ENCODE data around the gene LRP10.

DNA sequence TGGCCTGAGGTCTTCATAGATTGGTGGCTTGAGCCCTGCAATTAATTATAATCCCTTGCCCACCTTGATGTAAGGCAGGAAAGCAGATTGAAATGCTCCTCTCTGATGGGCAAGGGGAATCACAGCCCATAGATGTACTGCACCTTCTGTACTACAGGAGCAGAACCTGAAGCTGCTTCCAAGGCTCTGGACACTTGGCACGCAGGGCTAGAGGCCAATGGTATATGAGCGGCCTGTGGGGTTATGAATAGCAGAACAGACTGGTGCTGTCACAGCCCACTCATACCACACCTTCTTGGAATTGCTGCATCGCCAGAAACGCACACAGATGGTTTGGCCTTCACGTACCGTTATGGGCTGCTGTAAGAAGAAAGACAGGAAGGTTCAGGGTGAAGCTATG, 49.2 kb downstream of the LRP10 start:
- TF ChIP-seq CTCF (IDR thresholded peaks at IDR 0.05) (no peak), EZH2 (IDR thresholded peaks at IDR 0.05; ENCODE audit: borderline replicate concordance, insufficient read depth, low read depth, low read length, poor library complexity, severe bottlenecking) (no peak)
